Motor neuron (in vitro differentiated cells): Measurements from ENCODE around the gene MAGEA1. TPM values are rescaled to one million over a fixed set of nuclear protein-coding genes. Genes with fewer than 3 reads are reported as not detected.

Experiments used
- ATAC-seq, 8 experiments: fragments of 200-7000 bp; cut with Tn5 transposase; replicated peaks in 6 of 8; 2 replicates each; pipeline ENCODE4 v1.8.0; 2021; ENCODE audit warnings: mild to moderate bottlenecking in 8 of 8, moderate library complexity in 8 of 8
- H3K27ac ChIP-seq, 2 donors: fragments of 250-450 bp; sonication (Bioruptor Pico); 2 replicates each; pipeline ENCODE4 v1.9.0; 2021; ENCODE audit warnings: antibody characterized with exemption in 2 of 2, mild to moderate bottlenecking in 2 of 2, moderate library complexity in 1 of 2
- H3K4me1 ChIP-seq, 2 donors: fragments of 250-450 bp; sonication (Bioruptor Pico); replicated peaks in 1 of 2; 2 replicates each; pipeline ENCODE4 v1.6.1; 2021; ENCODE audit warnings: antibody characterized with exemption in 2 of 2, mild to moderate bottlenecking in 2 of 2, moderate library complexity in 1 of 2
- H3K4me3 ChIP-seq, 5 donors: fragments of 250-450 bp; sonication (Bioruptor Pico); 2 replicates each; pipeline ENCODE4 v1.9.0; 2021; ENCODE audit warnings: antibody characterized with exemption in 5 of 5, mild to moderate bottlenecking in 5 of 5, moderate library complexity in 4 of 5
- WGBS, 10 experiments: fragments of 450-650 bp; shearing (Covaris generic); methylation state at CpG; one replicate each; pipeline ENCODE4 v1.0.0; 2022; 5-methylcytosine and 5-hydroxymethylcytosine counted together
- in situ Hi-C, 9 experiments: fragments of 400-800 bp; cut with MboI; loops; one replicate each; pipeline ENCODE4 v1.15.0; 2021; ENCODE audit warnings: low sequenced_read_pairs in 9 of 9, low pct_unique_long_range_greater_than_20kb in 2 of 9; ENCODE audit not compliant: unreplicated experiment in 9 of 9
- total RNA-seq, 8 experiments: library from RNA; unstranded; fragments of 300-600 nt; gene quantifications; 2 replicates each; pipeline versions ENCODE4 v1.2.3 to v1.2.4, GENCODE V29; 2022

The MAGEA1 gene
- total RNA-seq, 8 experiments from 2014 or later = 0.14 to 0.19 TPM; not detected in 6

DNA sequence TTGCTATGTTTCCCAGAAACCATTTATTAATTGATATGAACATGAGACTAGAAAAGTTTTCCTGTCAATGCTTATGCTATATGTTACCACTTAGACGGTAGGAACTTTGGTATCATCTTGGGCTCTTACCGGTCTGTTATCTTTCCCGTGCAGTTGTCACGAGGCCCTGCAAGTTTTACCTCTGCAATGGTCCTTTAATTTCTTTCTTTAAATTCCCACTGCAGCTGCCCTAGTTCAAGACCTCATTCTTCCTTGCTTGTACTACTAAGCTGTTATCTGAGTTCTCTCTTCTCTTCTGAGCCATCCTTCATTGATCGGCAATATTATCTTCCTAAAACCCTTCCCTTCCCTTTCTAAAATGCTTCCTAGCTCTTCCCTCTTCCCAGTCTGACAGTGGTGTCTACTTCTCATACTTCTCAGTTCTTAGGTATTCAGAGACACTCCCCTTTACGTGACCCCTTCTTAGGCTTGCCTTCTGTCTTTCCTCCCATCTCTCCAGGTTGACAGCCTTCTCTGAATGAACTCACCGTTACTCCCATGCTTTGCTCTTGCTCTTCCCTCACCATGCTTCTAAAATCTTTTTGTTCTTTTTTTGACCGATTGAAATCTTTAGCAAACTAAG, 27.5 kb downstream of the MAGEA1 start:
- ATAC-seq = no peak
- Histone ChIP-seq H3K4me3 (no peak overlapping the region), H3K4me1 (no peaks in the 10 kb centered on the region), H3K27ac (no peak overlapping the region)
- 35 to 89% (median 67%) methylated on average over 1 to 6 of the region's 8 CpGs; no CpG with 5 or more reads in 3 of the 10 experiments for WGBS, 10 experiments
- in situ Hi-C loops = no loop called here

DNA sequence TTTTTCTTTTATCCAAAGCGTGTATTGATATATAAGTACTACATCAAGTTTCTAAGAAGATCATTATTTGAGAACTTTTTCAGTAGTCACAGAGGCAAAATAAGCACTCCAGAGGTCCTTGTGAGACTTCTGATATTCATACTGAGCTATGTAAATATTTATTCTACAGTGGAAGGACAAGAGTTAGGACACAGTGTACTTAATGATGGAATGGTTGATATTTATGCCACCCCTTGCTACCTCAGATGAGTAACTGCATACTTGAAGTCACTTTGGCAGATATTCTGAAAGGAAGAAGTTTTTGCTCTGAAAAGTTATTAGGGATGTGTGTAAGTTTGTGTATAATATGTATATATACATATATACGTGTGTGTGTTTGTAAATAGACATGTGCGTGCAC, 30.3 kb downstream of the MAGEA1 start:
- Histone ChIP-seq H3K27ac (no peak overlapping the region), H3K4me1 (no peaks in the 10 kb centered on the region), H3K4me3 (no peak overlapping the region)
- in situ Hi-C loops = no loop called here
- 47 to 100% (median 90%) methylated on average over 1 to 3 of the region's 3 CpGs; no CpG with 5 or more reads in 6 of the 10 experiments for WGBS, 10 experiments
- ATAC-seq = no peak

DNA sequence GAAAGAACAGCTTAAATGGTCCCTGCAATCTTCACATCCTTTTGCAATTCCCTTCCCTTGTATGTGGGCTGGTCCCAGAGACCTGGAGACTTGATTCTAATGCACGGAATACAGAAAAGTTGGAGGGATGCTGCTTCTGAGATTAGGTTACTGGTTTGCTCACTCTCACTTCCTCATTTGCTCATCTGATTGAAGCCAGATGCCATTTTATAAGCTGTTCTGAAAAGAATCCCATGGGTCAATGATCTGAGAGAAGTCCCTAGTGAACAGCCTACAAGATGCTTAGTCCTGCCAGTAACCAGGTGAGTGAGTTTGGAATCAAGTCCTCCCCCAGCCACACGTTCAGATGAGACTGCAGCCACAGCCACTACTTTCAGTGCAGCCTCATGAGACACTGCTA, 35.9 kb downstream of the MAGEA1 start:
- ATAC-seq = no peak
- H3K27ac ChIP-seq = no peak overlapping the region
- WGBS, 10 experiments = 0 to 35% (median 0%) methylated on average over 1 to 2 of the region's 2 CpGs; no CpG with 5 or more reads in 7 of the 10 experiments
- in situ Hi-C loops = no loop called here
- H3K4me3 ChIP-seq = no peak overlapping the region
- no peaks in the 10 kb centered on the region for H3K4me1 ChIP-seq

DNA sequence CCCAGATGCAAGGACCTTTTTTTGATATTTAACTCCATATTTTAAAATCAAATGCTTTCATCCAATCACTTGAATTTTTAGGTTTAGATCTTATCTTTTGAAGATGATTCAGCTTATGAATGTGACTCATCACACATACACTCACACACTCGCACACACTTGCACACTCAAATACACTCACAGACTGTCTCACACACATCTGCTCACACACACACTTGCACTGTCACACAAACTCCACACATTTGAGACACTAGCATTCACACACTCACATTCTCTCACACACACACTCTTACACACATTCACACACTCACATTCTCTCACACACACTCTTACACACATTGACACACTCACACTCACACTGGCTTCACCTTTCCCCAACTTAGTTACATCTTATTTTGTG, 37.8 kb downstream of the MAGEA1 start:
- no peaks in the 10 kb centered on the region for H3K4me1 ChIP-seq
- in situ Hi-C loops = no loop called here
- 17 to 38% methylated on average over 1 of the region's 1 CpG; no CpG with 5 or more reads in 8 of the 10 experiments for WGBS, 10 experiments
- no peak overlapping the region for H3K27ac ChIP-seq
- no peak overlapping the region for H3K4me3 ChIP-seq
- ATAC-seq = no peak

DNA sequence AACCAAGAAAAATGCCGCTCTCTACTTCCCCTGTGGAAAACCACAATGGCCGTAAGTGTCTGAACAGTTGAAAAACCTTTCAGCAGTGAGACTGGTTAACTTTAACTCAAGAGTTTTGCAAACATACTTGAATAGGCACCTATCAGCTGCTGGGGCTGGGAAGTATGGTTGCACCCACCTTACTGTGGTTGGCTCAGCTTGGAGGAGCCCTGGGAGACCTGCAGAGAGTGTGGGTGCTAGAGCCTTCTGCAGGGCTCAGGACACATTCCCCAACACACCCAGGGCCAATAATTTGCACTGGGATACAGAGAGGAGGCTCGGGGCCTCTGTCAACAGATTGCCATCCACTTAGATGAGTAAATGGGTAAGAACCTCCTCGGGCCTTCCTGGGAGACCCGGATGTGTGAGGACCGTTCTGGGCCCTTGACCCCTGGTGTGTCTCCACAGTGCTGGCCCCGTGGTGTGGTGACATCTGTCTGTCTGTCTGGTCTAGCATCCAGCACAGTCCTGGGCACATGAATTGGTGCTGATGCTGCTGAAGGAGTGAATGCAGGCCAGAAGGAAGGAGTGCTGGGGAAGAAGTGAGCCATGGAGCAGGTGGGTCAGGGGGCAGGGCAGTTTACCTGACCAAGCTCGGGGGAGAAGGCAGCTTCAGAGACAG, 46.5 kb downstream of the MAGEA1 start:
- WGBS, 10 experiments = 30 to 100% (median 65%) methylated on average over 1 to 5 of the region's 8 CpGs; no CpG with 5 or more reads in 5 of the 10 experiments
- in situ Hi-C loops = no loop called here
- ATAC-seq = no peak

DNA sequence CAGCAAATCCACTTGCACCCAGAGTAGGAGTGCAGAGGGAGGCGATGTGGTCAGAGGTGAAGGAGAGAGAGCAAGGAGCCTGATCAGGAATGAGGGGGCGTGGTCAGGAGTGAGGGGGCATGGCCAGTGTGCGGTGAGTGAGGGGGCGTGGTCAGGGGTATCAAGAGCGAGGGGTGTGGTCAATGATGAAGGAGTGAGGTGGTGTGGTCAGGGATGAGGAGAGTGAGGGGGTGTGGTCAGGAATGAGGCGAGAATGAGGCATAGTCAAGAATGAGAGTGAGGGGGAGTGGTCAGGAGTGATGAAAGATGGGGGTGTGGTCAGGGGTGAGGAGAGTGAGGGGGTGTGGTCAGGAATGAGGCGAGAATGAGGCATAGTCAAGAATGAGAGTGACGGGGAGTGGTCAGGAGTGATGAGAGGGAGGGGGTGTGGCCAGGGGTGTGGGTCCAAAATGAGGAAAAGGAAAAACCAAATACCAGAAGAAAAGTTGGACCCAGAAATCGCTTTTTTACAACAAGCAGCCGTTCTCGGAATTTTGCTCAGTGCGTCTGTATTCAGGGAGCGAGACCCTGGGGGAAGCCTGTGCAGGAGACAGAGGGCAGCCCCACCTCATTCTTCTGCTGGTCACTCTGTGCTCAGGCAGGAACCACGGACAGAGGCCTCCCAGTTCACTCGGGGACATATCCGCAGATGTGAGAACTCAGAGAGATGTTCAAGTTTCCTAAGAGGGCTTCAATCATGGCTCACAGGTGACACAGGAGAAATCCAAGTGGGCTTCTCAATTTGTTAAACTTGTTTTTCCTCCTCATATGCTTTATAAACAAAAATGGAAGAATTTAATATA, 47.5 kb downstream of the MAGEA1 start:
- H3K27ac ChIP-seq = no peak overlapping the region

More for the DNA sequence above, 46.5 kb downstream of the MAGEA1 start:
- Histone ChIP-seq H3K27ac (no peak overlapping the region), H3K4me1 (no peaks in the 10 kb centered on the region), H3K4me3 (no peak overlapping the region)

More for the DNA sequence above, 47.5 kb downstream of the MAGEA1 start:
- ATAC-seq = peak; percentile 94 to 98 (median 98)
- in situ Hi-C loops = no loop called here
- peak overlapping the region in 2 of 5 donors; percentile 5 to 20 for H3K4me3 ChIP-seq
- 0 to 43% (median 33%) methylated on average over 1 to 3 of the region's 16 CpGs; no CpG with 5 or more reads in 7 of the 10 experiments for WGBS, 10 experiments
- H3K4me1 ChIP-seq = no peaks in the 10 kb centered on the region

Other genes starting within 250 kb of the MAGEA1 start
- 1 to 10 TPM in 1 of 8 experiments, under 1 TPM in 5, not detected in 2; 0.05 to 1.3 (median 0.28) TPM for gene PNMA5, start 185.2 kb upstream of the MAGEA1 start, total RNA-seq
- gene PNMA3, start 122.8 kb upstream of the MAGEA1 start, total RNA-seq = 1 to 10 TPM in 6 of 8 experiments, under 1 TPM in 1, not detected in 1; 0.91 to 8.6 (median 7.1) TPM
- gene PNMA6A, start 106.8 kb upstream of the MAGEA1 start, total RNA-seq = 10 to 100 TPM in 3 of 8 experiments, 1 to 10 TPM in 5; 2.0 to 11.0 (median 8.3) TPM
- 1 to 10 TPM in 1 of 8 experiments, under 1 TPM in 6, not detected in 1; 0.04 to 1.2 (median 0.43) TPM for gene PNMA6F, start 142.5 kb downstream of the MAGEA1 start, total RNA-seq
- gene ZNF275, start 154.9 kb downstream of the MAGEA1 start, total RNA-seq = 10 to 100 TPM in 1 of 8 experiments, 1 to 10 TPM in 7; 2.6 to 15.8 (median 6.3) TPM
- gene PNMA6E, start 222.1 kb downstream of the MAGEA1 start, total RNA-seq = under 1 TPM in 6 of 8 experiments, not detected in 2; 0.05 to 0.87 (median 0.19) TPM
- gene ZFP92, start 232.2 kb downstream of the MAGEA1 start, total RNA-seq = under 1 TPM in 5 of 8 experiments, not detected in 3; under 0.01 to 0.19 (median 0.04) TPM